GM20431 (cell line): ENCODE results near the gene GCNT1.
"Not testable (repeated sequence)": the region's sequence is repeated elsewhere in the genome, so short reads cannot be mapped to it uniquely, and the experiment has no call there.

Experiments
- in situ Hi-C: fragments of 300-500 bp; cut with MseI, MboI; formaldehyde crosslinking; loops from one replicate; pipeline ENCODE4 v1.15.0; 2020; ENCODE audit warnings: low sequenced_read_pairs; ENCODE audit not compliant: unreplicated experiment

The GCNT1 gene

DNA sequence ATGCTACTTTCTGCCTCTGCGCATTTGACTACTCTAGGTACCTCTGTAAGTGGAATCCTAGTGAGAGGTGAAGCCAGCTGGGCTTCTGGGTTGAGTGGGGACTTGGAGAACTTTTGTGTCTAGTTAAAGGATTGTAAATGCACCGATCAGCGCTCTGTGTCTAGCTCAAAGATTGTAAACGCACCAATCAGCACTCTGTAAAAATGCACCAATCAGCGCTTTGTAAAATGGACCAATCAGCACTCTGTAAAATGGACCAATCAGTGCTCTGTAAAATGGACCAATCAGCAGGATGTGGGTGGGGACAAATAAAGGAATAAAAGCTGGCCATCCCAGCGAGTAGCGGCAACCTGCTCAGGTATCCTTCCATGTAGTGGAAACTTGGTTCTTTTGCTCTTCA lies 18.8 kb downstream of the GCNT1 start:
- in situ Hi-C loops = not testable (repeated sequence)

DNA sequence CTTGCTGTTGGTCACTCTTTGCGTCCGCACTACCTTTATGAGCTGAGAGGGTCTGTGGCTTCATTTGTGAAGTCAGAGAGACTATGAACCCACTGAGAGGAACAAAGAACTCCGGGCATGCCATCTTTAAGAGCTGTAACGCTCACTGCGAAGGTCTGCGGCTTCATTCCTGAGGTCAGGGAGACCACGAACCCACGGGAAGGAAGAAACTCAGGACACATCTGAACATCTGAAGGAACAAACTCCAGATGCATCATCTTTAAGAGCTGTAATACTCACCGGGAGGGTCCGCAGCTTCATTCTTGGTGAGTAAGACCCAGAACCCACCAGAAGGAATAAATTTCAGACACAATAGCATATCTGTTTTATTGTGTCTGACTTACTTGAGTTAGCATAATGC lies 19.2 kb downstream of the GCNT1 start:
- in situ Hi-C loops = no loop called here

DNA sequence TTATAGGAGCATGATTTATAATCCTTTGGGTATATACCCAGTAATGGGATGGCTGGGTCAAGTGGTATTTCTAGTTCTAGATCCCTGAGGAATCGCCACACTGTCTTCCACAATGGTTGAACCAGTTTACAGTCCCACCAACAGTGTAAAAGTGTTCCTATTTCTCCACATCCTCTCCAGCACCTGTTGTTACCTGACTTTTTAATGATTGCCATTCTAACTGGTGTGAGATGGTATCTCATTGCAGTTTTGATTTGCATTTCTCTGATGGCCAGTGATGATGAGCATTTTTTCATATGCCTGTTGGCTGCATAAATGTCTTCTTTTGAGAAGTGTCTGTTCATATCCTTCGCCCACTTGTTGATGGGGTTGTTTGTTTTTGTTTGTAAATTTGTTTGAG lies 20.4 kb downstream of the GCNT1 start:
- in situ Hi-C loops = not testable (repeated sequence)

DNA sequence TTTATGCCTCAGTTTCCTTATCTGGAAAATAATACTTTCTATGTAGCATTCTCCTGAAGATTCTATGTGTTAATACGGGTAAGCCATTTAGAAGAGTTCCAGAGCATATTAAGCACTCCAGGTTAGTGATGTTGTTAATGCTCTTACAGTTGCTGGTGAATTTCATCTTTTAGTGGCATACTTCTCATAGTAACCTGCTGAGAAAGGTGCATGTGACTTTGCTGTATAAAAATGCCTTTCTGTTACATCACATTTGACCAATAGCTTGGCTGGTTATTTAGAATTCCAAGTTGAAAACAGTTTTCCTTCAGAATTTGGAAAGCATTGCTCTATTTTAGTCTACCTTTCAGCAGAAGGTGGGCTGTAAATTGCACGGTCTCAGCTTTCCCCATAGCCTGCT lies 27.2 kb downstream of the GCNT1 start:
- in situ Hi-C loops = no loop called here

DNA sequence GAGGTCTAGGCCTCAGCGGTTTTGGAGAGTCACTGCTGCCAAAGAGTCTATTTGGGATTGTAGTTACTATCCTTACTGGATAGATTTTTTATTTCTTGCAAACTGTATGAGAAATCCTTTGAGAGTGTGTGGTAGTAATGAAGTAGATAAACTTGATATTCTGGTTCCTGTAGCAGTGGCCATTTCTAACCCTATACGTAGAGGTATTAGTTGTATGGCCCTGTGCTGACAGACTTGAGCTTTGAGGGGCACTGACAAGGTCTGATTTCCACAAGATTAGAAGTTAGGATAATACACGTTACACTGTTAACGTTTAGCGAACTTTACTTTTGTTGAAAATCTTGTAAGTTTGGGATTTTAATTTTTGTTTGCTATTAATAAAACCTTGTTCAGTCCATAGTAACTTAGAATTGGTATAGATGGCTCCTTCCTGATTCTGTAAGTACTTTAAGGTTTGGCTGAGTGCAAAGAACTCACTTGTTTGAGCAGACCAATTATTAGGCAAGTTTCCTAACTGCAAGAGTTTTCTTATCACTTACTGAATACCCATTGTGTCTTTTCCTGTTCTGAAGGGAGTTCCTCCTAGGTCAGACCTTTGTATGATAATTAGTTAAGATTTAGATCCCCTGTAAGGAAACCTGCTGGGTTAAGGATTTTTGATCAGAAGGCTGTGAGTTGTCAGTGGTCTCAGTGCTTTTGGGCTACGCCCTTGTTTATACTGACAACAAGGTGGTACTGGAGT lies 31.4 kb downstream of the GCNT1 start:
- in situ Hi-C loops = no loop called here

DNA sequence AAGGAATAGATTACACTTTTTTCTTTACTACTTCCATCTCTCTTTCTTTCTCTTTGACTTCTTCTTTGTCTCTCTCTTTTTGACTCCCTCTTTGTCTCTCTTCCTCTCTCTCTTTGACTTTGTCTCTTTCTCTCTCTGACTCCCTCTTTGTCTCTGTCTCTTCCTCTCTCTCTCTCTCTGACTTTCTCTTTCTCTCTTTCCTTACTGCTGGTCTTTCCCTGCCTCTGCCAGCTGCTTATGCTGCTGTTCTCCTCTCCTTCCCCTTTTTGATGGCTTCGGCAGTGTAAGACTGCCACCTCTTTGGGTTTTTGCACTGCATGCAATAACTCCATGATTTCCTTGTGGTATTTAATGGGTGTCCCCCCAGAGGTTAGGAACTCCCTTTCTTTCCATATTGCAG lies 32.1 kb downstream of the GCNT1 start:
- in situ Hi-C loops = not testable (repeated sequence)

DNA sequence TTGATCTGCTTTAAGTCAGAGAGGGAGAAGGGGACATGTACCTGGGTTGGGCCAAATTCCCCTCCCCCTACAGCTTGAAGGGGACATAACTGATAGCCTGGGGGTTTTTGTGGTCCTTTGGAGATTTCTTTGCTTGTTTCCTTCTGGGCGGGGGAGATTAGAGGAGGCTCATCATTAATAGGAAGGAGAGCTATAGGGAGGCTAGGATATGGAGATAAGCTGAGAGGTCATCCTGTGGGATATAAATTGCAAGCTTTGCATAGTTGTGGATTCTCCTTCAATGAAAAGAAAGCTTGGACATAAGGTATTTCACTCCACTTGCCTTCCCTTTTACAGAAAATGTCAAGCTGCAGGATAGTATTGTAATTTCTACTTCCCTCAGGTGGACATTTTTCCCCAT lies 34.5 kb downstream of the GCNT1 start:
- in situ Hi-C loops = not testable (repeated sequence)

DNA sequence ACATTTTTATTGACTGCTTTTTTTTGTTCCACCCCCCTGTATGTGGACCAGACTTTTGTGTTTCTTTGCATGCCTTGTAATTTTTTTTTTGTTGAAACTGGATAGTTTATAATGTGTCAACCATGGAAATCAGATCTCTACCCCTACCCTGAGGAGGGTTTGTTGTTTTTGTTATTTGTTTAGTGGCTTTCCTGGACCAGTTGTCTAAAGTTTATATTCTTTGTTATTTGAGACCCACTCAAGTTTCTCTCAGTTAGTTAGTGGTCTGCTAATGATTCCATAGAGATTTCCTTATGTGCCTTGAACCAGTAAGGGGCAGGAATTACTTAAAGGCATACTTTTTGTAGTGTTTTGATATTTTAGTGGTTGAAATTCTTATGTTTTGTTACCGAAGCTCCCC lies 41.1 kb downstream of the GCNT1 start:
- in situ Hi-C loops = no loop called here

DNA sequence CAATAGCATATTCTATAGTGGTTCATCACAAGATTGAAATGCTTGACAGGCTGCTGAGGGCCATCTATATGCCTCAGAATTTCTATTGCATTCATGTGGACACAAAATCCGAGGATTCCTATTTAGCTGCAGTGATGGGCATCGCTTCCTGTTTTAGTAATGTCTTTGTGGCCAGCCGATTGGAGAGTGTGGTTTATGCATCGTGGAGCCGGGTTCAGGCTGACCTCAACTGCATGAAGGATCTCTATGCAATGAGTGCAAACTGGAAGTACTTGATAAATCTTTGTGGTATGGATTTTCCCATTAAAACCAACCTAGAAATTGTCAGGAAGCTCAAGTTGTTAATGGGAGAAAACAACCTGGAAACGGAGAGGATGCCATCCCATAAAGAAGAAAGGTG lies 43.8 kb downstream of the GCNT1 start:
- in situ Hi-C loops = no loop called here

DNA sequence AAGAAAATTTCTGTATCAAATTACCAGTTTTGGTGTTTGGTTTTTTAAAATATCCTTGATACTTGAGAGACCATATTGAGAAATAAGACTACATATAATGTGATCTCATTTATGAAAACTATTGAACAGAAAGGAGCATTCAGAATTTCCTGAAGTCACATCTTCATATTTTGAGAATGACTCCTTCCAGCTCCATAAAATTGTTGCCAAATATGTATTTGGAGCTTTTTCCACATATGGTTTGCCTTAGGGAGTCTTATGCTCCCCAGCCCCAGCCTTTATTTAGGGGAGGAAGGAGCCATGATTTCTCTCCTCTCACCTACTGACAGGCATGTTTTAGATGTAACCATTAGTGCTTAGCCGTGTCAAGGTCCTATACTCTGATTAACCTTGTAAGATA lies 51.1 kb downstream of the GCNT1 start:
- in situ Hi-C loops = no loop called here

DNA sequence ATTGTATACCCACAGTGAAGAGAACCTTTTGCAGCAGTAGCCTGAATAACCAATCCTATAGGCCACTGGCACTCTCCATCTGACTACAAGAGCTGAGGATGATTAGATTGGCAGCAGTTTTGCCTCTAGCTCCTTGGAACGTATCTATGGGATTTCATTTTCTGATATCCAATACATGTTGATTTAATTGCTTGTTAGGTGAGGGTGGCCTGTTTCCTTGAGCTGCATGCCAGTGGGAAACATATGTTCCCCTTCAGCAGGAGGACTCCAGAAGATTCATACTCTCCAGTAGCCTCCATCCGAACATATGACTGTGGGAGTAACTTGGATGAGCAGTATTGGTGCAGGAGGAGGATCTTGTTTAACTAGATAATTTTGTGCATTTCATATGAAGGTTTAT lies 51.5 kb downstream of the GCNT1 start:
- in situ Hi-C loops = no loop called here

DNA sequence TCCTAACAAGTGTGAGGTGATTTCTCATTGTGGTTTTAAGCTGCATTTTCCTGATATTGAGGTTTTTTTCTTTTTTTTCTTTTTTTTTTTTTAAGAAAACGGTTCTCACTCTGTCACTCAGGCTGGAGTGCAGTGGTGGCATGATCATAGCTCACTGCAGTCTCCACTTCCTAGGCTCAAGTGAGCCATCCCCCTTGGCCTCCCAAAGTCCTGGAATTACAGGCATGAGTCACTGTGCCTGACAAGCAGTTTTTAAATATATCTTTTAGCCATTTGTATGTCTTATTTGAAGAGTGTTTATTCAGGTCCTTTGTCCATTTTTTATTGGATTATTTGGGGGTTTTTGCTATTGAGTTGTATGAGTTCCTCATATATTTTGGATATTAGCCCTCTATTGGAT lies 53.8 kb downstream of the GCNT1 start:
- in situ Hi-C loops = no loop called here

DNA sequence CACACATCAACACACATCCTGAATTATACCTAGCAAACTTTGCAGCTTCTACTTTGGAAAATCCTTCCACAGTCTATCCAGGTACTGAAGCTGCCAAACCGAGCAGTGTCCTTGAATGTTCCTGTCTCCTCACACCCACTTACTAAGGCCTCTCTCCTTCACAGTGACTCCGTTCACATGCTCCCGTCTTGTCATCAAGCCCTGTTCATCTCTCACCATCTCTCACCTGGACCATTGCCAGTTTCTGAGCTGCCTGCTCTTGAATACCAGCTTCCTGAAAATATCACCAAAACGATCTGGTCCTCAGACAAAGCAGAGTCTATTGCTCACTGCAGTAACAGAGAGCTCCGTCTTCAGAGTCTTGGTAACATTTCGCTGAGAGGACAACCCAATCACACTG lies 57.4 kb downstream of the GCNT1 start:
- in situ Hi-C loops = no loop called here

DNA sequence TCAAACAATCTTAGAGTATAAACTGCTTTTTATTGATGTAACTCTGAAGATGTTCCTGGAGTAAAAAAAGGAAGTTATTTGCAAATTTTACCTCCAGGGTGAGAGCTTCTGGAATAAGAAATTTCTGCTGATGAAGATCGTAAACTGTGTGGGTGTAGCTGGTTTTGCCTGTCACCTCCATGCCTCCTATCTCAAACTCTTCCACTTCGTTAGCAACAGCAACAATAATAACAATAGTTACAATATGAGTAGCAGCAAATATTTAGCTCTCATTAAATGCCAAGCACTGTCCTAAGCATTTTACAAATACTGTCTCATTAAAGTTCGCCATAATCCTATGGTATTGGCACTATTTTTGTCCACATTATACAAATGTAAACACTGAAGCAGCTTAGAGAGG lies 57.9 kb downstream of the GCNT1 start:
- in situ Hi-C loops = no loop called here

DNA sequence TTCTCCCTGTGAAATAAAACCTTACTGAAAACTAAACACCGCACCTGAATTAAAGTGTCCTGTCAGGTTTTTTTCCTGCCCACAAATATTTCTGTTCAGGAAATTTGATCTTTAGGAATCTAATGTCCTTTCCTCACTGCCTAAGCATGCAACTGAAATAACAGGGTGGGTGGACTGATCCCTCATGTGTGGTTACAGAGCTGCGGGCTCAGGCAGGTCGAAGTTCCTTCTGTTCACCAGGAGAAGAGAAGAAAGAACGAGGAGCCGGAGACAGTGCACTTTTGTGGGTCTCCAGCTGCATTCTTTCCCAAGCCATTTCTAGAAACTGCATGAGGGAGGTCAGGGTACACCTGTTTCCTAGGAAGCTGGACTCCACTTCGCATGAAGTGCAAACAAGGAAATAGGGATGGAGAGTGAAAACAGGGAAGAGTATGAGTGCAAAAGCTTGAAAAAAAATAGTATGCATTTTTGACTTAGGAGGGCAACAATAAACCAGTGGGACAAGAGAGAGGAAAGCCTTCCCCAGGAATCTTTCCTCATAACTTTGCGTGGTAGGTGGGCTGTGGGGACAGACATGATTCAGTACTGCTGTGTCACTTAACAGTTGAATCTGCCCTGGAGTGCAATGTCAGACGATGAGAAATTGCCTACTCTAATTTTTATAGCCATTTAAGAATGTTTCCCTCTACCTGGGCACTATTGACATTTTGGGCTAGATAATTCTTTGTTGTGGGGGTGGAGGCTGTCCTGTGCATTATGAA lies 60.3 kb downstream of the GCNT1 start:
- in situ Hi-C loops = no loop called here

DNA sequence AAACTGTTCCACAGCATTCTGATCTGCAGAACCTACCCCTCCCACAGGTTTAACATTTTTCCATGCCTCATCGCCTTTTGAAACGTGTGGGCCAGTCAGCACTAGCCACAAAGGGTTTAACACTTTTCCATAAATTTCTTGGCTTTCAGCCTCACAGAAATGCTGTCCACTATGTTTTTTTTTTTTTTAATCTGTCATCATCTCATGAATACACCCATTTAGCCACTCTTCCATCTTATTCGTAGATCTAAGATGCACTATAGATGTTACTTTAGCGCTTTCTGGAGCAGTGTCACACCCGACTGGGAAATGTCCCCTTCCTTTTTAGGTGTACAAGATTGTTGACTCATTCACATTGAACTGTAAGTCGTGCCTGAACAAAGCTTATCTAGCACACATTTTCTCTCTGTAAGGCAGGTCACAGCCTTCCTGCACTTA lies 62.3 kb downstream of the GCNT1 start:
- in situ Hi-C loops = no loop called here

DNA sequence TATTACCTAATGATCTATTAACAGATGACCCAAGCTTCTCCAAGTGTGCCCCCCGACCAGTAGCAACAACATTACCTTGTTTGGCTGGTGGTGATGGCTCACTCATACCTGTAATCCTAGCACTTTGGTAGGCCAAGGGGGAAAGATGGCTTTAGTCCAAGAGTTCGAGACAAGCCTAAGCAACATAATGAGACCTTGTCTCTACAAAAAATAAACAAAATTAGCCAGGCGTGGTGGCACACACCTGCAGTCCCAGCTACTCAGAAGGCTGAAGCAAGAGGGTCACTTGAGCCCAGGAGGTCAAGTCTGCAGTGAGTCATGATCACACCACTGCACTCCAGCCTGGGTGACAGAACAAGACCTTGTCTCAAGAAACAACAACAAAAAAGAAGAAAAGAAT lies 62.9 kb downstream of the GCNT1 start:
- in situ Hi-C loops = no loop called here

DNA sequence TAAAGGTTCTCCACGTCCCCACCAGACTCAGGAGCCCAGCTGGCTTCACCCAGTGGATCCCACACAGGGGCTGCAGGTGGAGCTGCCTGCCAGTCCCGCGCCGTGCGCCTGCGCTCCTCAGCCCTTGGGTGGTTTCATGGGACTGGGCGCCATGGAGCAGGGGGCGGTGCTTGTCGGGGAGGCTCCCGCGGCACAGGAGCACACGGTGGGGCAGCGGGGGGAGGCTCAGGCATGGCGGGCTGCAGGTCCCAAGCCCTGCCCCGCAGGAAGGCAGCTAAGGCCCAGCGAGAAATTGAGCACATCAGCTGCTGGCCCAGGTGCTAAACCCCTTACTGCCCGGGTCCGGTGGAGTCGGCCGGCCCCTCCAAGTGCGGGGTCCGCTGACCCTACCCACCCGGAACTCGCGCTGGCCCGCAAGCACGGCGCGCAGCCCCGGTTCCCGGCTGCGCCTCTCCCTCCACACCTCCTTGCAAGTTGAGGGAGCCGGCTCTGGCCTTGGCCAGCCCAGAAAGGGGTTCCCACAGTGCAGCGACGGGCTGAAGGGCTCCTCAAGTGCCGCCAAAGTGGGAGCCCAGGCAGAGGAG lies 64.7 kb downstream of the GCNT1 start:
- in situ Hi-C loops = not testable (repeated sequence)

DNA sequence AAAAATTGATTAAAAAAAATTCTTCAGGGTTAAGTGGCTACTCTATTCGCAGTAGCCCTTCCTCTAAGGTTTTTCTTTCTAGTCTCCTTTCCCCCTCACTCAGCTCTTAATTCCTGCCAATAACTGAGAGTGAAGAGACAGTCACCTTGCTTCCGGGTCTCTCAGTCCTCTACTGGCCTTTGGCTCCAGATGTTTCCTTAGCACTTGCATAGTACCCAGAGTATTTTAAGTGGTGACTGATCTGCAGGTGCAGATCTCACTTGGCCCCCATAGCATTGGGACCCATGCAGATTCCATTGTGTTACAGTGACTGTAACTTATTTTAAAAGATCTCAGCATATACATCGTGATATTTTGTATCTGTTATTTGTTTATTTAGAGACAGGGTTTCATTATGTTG lies 66.2 kb downstream of the GCNT1 start:
- in situ Hi-C loops = no loop called here

DNA sequence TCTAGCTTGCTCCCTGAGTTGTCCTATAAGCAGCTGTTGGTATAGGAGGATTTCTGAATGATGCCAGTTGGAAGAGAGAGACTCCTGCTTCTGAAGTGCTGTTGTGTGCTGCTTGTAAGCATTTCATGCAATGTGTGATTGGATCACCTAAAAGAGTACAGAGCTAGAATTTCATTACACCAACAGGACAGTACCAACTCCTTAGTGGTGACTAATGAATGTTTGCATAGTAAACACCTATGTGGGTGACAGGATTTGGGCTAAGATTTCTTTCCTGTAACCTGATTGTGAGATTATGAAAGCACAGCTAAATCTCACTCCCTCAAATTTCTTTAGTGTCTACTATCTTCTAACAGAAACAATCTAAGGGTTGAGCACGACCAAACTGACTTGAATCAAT lies 67.0 kb downstream of the GCNT1 start:
- in situ Hi-C loops = no loop called here

DNA sequence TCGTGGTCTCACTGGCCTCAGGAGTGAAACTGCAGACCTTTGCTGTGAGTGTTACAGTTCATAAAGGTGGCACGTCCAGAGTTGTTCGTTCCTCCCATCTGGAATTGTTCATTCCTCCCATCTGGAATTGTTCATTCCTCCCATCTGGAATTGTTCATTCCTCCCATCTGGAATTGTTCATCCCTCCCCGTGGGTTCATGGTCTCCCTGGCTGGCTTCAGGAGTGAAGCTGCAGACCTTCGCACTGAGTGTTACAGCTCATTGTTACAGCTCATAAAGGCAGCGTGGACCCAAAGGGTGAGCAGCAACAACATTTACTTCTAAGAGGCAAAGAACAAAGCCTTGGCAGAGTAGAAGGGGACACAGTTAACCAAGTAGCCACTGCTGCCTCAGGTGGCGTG lies 69.1 kb downstream of the GCNT1 start:
- in situ Hi-C loops = no loop called here
